Cortex of kidney (tissue), 1 donor: ENCODE results near the gene ACAA2.

Experiments used
- DNase-seq: peaks from one replicate; lab custom pipeline; 2025; lab: John Stamatoyannopoulos, UW

Gene ACAA2

DNA sequence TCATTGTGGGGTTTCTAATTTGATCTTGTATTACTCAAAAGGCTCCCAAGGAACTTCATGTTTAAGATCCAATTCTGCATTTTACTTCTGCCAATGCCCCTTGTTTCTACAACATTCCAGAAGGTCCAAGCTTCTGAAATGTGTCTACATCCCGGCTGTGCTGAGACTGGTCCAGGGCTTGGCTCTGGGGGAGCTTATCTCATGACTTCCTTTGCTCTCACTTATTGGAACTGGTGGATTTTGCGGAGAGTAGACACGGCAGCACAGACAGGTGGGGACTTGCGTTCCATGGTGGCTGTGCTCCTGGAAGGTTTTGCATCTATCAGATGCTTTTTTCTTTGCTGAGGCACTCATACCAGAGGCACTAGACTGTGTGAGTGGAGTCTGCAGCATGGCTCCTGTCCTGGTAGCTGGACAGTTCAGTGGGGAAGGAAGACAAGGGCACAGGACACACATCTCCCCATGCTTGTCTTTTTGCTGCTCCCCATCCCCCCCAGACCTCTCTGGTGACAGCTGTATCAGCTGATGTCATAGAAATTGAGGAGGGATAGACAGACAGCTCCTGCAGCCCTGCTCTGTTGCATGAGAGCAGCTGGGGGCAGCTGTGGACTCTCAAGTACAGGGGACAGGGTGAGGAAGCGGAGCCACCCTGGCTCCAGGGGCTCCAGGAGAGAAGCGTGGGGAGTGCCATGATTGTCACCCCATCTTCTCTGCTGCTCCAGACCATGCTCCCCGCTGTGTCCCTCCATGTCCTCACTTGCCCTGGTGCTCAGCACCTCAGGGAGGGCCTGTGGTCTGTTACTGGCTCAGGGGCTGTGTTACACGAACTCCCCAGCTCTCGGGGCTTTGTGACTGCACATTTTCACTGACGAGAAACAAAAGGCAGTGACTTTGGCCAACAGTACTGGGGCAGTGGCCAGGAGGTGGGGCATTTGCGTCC lies 46.0 kb downstream of the ACAA2 start:
- no peak for DNase-seq

DNA sequence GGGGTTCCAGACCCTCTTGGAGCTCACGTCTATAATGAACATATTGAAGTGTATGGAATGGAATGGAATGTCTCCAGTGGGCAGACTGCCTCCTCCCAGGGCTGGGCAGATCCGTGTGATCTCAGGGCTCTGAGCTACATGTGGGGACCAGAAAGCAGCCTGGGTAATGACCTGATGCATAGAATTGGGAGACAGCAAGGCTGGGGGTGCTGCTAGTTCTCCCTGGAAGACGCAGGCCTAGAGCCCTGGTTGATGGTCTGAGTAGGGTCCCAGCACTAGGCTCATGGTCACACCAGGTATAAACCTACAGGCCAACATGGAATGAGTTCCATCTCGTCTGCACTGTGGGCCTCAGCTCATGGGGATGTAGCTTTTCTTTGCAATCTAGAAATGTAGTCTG lies 46.7 kb downstream of the ACAA2 start:
- DNase-seq: no peak

DNA sequence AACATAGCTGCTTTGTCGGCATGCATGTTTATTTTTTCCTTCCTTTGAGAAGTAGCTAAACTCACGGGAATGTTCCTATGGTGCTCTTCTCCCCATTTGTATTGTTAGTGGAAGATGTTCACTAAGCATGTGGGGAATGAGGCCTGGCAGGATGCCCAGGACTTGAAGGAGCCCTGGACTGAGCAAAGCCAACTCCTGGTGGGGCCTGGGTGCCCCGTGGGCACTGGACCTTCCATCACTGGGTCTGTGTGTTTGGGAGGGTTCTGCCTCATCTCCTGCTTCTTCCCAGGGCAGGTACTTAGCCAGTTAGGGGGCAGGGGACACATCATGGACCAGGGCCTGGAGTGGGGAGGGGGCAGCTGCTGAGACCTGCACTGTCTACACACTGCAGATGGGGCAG lies 49.3 kb downstream of the ACAA2 start:
- no peak for DNase-seq

DNA sequence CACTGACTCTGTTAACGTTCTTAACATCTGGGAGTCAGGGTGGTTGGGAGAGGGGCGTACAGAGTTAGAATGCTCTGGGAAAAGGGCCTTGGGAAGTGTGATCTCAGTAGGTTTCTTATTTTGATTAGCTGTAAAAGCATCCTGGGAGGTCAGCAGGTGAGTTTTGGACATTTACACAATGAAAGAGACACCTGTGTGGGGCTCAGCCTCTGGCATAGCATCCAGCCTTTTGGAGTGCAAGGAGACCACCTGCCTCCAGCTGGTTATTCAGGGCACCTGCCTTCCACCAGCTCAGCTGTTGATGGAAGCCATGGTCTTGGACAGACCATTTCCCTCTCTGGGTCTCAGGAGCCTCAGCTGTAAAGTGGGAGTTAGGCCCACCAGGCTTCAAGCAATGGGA lies 49.7 kb downstream of the ACAA2 start:
- DNase-seq: no peak

DNA sequence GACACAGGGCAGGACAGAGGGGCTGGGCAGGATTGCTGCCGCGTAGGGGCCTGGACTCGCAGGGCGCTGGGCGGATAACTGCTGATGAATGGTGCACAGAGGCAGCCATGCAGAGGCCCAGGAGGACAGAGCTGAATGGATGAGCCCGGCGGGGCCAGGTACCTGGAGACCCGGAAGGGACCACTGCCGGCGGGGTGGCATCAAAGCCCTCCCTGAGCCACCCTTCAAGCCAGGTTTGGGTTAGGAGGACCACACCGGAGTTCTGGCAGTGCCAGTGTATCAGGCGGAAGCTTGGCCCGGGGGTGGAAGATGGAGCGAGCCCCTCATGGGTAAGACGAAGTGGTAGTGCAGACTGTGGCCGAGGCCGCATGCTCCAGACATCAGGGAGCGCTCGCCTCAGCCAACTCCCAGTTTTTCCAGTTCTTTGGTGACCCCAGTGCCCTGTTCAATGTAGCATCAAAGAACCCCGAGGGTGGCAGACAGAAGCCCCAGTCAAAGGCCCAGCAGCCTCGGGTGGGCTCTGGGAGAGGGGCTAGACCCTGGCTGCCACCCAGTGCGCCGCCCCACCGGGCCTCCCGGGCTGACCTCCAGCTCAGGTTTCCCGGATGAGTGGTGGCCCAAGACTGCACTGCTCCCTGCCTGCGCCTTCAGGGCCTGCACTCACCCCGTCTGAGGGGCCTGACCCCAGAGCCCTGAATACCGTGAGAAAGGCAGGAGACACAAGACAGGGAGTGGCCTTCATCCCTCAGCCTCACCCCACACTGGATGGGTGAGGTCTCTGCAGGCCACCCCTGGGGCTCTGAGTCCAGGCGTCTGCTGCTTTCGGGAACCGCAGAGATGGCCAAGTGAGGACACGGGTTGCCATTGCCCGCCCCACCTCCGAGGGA lies 50.9 kb downstream of the ACAA2 start:
- no peak for DNase-seq

DNA sequence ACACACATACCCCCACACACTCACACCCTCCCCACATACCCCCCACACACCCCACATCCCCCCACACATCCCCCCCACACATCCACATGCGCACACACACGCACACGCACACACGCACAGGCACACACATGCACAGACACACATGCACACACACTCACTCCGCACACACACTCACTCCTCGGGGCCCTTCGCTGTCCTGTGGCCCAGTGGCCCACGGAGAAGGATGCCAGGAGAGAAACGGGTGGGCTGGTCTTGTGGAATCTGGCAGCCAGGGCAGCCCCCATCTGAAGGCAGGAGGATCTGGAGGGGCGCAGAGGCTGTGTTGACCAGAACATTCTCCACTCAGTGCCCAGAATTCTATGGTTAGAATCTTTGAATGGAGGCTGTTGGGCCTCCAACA lies 51.6 kb downstream of the ACAA2 start:
- no peak for DNase-seq

DNA sequence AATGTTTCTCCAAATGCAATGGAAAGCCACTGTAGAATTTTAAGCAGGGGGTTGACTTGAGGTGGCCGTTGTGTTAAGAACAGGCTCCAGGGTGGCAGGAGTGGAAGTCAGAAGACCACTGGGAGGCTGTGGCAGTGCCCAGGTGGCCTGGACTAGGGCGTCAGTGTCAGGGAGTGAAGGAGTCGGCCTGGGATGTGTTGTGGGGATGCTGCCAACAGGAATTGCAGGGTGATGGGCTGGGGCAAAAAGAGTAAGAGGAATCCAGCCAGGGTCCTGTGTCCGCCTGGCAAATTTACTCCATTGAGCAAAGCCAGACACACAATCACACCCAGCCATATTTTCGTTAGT lies 55.1 kb downstream of the ACAA2 start:
- DNase-seq: no peak

DNA sequence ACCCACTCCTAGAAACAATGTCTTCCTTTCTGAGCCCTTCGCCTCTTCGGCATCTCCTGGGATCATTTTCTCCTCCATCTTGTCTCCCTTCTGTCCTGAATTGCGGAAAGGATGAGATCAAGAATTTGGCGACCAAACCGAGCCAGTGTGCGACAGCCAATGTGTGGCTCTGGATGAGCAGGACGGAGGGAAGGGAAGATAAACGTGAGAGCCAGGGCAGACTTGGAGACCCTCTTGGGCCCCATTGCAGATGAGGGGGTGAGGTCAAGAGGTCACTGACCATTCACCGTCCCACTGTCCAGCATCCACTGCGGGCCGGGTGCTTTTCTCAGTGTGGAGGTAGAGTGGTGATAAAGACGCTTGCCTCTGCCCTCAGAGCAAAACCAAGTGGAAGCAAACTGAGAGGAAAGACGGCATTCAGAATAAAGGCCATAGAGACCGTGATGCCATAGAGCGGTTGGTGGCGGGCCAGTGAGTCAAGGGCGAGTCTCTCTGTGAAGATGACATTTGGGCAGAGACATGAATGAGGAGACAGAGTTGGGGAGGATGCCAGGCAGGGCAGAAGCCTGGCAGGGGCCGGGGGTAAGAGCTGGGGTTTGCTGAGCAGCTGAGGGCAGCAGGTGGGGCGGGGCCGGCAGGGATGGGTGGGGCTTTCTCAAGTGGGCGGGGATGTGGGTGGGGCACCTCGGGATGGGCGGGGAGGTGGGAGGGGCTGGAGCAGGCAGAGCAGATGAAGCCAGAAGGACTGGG lies 55.6 kb downstream of the ACAA2 start:
- DNase-seq: no peak

DNA sequence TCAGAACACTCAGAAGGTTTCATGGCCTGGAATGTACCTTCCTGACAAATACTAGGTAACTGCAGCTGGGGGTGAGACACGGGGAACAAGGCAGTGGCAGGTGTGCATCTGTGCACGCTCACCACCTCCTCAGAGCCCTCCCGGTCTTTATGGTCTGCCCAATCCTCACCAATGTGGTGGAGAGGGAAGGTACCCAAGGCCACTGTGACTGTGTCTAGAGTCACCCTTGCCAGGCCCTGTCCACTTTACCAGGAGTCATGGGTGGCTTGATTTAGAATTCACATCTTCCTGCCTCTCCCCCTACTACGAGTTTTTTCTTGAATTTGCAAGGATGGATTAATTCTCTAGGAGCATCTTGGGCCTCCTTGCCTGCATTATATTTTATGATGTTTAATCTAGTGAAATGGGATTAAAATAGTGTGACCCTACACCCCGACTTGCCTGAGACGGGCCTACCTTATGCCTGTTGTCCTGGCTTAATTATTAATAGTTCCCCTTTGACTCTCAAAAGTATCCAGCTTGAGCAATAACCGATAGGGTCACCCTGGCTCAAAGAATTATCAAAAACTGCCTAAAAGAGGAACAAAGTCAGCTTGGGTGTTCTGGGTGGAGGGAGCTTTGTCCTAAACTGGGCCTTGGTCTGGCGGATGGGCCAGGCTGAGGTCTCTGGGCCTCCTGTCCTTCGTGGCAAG lies 56.5 kb downstream of the ACAA2 start:
- no peak for DNase-seq

DNA sequence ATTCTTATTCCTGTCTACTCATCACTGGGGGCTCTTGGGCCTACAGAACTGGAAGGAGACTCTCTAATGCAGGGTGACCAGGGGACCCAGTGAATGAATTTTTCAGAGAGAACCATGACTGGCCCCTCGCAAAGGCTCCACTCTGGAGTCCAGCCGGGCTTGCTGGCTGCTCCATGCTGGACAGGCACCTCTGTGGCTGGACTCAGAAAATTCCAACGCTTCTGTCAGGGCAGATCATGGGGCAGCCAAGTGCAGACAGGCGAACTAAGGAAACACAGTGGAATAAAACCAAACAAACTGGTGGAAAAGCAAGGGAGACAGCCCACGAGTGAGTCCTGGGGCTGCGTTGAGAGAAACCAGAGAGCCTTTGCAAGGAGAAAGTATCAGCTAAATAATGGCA lies 57.2 kb downstream of the ACAA2 start:
- DNase-seq: no peak

DNA sequence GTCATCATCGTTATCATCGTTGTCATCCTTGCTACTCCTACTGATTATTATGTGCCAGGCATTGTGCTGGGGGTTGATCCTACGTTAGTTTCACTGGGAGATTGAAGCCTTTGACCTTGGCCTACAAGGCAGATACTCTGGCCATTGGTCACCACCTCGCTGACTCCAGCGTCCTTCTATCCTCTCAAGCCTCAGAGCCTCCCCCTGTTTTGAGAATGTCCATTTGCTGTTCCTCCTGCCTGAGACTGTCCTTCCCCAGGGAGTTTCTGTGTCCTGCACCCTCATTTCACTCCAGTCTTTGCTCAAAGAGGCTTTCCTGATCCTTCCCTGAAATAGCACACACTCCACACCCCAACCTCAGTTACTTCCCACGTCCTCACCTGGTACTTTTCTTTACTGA lies 57.8 kb downstream of the ACAA2 start:
- DNase-seq: no peak

DNA sequence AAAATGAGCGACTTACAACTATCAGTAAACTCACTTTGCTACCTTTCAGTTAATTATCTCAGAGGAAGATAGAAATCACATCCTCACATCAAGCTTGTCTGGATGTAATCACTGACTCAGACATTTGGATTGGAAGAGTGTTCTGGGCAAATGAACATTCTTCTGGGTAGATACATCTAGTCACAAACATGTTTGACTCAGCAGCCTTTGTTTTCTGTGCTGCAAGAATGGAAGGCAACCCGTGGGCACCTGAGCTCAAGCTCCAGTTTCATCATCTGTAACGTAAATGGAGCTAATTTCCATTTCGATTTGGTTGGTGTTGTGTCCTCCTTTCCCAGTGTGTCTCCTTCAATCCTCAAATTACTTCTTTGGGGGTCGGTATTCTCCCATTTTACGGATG lies 58.5 kb downstream of the ACAA2 start:
- no peak for DNase-seq

DNA sequence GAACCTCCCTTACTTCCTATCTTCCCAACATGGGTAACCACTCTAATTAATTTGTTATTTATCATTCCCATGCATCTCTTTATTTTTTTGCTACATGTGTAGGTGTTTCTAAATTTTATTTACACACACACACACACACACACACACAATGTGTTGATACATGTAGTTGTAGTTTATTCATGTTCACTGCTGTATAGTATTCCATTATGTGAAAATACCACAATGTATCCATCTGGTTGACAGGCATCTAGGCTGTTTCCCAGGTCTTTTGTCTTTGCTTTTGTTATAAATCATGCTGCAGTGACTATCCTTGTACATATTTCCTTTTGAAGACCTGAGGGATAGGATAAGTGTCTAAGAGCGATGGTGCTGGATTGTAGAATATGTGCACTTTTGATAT lies 59.7 kb downstream of the ACAA2 start:
- no peak for DNase-seq

DNA sequence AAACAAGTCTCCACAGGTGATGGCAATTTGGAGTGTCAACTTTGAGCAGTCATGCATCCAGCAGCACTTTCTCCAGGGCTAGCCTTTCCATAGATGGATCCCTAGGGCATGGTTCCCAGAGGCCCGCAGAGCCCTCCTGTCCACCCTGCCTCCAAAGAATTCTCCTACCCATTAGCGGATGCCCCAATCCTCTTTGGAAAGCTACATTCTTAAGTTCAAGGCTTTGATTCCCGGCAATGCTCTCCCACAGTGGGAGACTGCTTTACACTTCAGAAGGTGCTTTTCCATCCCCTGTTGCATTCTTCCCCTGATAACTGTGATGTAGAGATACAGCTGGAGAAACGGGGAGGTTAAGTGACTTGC lies 61.3 kb downstream of the ACAA2 start:
- no peak for DNase-seq

DNA sequence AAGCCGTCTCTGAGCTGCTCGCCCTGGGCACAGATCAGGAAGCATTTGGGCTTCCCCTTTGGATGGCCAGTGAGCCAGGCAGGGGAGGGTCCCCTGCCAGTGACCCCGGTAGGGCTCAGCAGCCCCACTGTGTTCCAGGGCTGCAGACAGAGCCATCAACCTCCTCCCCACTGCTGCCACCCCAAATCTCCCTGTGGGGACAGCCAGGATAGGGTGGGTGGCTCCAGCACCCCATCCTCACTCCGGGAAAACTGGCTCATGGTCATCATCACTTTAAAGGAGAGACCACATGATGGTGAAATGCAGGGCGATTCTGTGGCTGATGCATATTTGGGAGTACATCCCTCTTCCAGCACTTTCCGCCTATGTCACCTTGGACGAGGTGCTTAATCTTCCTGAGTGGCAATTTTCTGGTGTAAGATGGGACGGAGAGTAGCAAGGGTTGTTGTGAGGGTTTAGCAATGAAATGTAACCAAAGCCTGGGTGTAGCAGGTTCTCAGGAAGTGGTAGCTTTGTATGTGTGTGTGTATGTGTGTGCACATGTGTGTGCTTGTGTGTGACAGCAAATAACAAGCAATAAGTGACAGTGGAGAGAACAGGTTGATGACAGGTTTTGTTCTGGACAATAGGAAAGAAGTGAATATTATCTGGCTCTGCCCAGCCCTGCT lies 61.8 kb downstream of the ACAA2 start:
- no peak for DNase-seq

DNA sequence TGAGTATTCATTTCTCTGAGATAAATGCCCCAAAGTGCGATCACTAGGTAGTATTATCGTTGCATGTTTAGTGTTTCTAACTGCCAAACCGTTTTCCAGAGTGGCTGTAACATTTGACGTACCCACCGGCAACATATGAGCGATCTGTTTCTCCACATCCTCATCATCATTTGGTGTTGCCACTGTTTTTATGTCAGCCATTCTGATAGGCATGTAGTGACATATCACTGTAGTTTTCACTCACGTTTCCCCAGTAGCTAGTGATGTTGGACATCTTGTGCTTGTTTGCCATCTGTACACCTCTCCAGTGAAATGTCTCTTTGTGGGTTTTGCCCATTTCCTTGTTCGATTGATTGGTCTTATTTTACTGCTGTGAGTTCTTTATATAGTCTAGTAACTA lies 63.8 kb downstream of the ACAA2 start:
- no peak for DNase-seq

DNA sequence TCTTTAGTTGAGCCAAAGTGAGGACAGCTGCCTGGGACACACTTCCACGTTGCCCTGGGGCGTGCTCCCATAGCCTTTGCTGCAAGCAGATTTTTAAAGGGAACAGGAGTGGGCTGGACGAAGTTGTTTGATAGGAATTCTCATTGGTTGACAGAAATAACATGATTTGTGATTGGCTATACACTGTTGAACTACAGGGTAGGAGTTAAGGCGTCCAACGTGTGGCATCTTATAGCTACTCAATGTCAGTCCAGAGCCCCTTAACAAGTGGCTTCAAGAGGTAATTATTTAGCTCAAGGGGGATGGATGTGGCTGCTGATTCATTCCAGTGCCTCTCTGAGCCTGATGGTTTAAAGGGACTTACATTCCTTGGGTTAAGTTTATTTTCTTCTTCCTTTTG lies 65.5 kb downstream of the ACAA2 start:
- no peak for DNase-seq

DNA sequence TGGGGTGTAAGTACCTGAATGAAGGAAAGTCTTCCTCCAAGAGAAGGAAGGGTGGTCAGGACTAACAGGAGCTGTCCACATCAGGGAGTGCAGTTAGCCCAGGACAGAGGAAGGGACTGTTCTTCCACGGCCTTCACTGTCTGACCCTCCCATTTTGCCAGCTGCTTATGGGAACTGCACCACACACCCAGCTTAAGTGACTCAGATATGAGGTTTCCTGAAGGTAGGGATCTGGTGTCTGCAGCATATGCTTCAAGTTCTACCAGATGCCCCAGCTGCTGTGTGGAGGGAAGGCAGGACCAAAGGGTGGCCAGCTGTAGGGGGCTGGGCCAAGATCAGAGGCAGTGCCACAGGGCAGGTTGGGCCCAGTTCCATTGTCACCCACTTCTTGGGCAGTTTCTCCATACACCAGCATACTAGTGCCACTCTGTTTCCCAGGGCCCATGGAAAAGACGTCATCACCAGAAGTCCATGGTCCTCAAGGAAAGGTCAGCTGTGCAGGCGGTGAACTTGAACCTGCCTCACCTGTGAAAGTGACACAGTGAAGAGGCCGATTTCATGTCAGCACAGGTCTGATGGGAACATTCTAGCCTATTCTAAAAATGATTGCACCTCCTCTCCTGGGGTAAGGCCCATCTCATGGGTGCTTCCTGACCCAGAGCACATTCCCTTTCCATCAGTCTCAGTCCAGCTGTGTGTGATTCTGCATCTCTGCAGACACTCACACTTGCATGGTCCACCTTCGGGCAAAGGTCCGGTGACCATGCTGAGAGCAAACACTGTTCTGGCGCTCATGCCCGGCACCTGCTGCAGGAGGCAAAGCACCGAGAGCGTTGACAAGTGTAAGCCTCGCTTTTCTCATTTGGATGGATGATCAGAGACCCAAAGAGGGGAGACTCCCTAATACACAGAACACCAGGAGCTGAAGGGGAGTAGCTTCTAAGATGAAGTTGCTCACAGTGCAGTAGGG lies 68.0 kb downstream of the ACAA2 start:
- DNase-seq: no peak

DNA sequence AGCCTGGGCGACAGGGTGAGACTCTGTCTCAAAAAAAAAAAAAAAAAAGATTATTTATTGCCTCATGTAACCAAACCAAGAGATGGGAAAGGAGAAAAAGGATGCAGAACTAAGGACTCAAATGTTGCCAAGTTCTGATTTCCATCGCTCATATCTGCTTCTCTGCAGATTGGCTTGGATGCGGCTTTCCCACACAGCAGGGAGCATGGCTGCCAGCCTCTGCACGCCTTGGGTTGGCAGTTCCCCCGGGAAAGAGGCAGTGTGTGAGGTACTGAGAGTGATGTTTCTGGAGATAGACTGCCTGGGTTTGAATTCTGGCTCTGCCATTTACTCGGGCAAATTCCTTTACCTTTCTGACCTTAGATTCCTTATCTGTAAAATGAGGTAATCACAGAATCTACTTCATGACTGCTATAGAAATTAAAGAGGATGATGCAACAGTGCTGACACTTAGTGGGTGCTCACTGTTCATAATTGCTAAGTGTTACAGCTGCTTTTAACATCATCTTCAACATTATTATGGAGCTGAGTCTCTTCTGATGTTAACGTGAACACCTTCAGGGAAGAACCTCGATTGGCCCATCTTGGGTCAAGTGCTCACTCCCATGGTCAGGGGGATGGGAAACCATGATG lies 68.8 kb downstream of the ACAA2 start:
- no peak for DNase-seq

DNA sequence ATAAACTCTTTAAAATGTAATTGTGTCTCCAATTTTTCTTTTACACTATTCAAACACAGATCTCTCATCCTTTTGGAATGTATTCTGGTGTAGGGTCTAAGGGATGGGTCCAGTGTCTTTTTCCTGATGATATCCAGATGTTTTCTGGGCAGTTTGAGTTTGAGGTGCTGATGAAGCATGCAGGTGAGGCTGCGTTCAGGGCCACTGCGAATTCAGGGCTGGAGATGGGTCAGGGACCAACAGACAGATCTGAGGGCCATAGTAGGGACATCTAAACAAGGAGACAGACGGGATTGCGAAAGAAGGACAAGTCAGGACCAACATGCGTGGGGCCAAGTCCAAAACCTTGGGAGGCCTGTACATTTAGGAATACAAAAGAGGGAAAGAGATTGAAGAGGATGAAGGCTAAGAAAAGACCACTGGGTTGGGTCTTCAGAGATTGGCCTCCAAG lies 70.2 kb downstream of the ACAA2 start:
- DNase-seq: no peak
